GM19240 (cell line): Measurements from ENCODE around the gene TMED4.
A peak's percentile ranks its signal among the peaks of the same experiment; 100 is the strongest.
"Not testable (repeated sequence)": the region's sequence is repeated elsewhere in the genome, so short reads cannot be mapped to it uniquely, and the experiment has no call there.

Experiments
- DNase-seq: peaks from one replicate; pipeline ENCODE4 v3.0.0; 2011; ENCODE audit warnings: low spot score; ENCODE audit not compliant: insufficient read length

Gene TMED4

GRCh38 chr7:44568771-44569560, 13.1 kb downstream of the TMED4 start:
- no peak for DNase-seq

- DNase-seq: no peak
Observed at GRCh38 chr7:44567884-44568283, 14.1 kb downstream of the TMED4 start.

- no peak for DNase-seq
Observed at GRCh38 chr7:44566680-44567079, 15.4 kb downstream of the TMED4 start.

GRCh38 chr7:44565795-44566559, 16.1 kb downstream of the TMED4 start:
- no peak for DNase-seq

DNA sequence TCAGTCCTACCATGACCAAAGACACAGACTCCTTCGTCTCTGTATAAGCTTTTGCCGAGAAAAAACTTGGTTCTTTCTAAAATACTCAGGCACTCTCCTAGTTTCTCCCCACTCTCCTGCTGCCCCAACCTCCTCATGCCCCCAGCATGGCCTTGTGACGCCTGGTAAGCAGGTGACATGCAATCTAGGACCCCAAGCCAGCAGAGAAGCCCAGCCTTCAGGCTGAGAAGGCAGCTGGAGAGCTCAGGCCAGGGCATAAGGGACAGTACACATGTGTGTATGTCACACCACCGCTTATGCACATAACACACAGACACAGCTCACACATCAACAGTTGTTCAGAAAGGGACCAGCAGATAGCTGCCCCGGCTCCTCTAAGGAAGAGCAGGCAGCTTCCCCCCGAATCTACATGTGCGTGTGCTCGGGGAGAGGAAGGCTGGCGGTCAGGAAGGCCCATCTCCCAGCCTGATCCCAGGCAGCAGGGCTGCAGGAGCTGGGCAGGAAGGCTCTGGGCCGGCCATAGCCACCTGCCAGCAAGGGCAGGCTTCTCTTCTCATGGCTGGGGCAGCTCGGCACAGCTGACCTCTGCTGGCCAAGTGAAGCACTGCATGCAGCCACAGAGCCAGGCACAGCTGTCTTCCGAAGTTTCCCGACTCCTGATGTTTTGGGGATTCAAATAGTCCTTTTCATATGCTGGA, 16.8 kb downstream of the TMED4 start:
- peak; percentile 36 for DNase-seq

DNA sequence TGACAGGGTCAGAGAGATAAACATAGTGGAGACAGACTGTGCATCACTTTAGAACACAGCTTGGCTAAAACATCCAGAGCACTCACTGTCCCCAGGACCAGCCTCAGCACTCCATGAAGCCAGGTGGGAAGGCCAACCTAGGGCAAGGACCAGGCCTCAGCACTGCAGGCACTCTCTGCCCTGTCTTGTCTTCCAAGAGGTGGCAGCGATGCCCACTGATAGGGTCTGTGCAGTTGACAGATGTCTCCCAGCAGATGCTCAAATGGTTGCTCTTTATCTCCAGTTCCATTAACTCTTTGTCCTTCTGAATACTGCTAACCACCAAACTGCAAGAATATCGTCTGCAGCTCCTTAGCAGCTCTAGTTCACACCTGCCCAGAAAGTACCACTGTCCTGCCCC, 17.4 kb downstream of the TMED4 start:
- DNase-seq: no peak

DNA sequence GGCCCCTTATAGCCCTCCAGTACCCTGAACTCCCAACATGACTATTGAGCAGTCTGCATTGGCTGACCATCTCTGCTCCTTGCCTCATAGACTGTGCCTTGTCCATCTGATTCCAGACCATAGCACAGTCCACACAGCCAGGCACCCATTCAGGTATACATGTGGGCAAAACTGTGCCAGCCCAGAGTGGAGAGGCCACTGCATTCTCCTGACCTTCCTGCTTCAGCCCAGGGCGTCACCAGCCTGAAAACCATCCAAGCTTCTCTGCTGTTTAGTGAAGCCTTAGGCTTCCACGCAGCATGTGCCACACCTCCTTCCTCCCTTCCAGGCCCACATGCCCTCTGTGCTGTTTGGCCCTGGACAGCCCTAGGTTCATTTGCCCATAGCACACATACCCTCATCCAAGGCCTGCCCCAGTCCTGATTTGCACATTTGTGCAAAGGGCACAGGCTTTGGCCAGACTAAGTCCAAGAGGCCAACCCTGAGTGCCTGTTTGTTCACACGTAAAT, 18.8 kb downstream of the TMED4 start:
- DNase-seq: no peak

DNA sequence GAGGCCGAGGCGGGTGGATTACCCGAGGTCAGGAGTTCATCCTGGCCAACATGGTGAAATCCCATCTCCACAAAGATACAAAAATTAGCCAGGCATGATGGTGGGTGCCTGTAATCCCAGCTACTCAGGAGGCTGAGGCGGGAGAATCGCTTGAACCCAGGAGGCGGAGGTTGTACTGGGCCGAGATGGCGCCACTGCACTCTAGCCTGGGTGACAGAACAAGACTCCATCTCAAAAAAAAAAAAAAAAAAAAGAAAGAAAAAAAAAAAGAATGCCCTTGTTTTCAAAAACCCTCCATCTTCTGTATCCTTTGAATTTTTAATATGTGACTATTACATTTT, 19.4 kb downstream of the TMED4 start:
- DNase-seq: not testable (repeated sequence)

- DNase-seq: no peak
Observed at GRCh38 chr7:44561962-44562621, 19.9 kb downstream of the TMED4 start.

GRCh38 chr7:44561481-44561880, 20.6 kb downstream of the TMED4 start:
- DNase-seq: no peak

DNA sequence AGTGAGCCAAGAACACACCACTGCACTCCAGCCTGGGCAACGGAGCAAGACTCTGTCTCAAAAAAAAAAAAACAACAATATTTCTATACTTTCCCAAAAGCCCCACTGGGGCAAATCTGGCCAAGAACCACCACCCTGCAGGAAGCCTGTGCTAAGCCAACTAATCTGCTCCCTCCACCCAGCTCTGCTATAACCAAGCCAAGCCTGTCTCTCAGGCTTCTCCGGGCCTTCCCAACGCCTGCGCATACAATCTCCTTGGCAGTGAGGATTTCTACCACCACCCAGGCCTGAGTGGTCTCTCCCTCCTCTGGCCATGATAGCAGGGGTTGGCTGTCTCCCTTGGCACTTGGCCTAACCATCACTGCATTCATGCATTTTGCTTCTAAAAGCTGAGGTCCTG, 22.5 kb downstream of the TMED4 start:
- DNase-seq: no peak

DNA sequence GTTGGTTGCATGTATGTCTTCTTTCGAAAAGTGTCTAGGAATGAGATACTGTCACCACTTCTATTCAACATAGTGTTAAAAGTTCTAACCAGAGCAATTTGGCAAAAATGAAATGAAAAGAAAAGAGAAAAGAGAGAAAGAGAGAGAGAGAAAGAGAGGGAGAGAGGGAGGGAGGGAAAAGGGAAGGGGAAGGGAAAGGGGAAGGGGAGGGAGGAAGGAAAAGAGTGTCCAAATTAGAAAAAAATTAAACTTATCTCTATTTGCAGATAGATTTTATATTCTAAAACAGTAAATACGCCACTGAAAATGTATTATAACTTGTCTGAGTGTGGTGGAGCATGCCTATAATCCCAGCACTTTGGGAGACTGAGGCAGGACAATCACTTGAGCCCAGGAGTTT, 24.5 kb downstream of the TMED4 start:
- no peak for DNase-seq

GRCh38 chr7:44555350-44555749, 26.7 kb downstream of the TMED4 start:
- DNase-seq: no peak

DNA sequence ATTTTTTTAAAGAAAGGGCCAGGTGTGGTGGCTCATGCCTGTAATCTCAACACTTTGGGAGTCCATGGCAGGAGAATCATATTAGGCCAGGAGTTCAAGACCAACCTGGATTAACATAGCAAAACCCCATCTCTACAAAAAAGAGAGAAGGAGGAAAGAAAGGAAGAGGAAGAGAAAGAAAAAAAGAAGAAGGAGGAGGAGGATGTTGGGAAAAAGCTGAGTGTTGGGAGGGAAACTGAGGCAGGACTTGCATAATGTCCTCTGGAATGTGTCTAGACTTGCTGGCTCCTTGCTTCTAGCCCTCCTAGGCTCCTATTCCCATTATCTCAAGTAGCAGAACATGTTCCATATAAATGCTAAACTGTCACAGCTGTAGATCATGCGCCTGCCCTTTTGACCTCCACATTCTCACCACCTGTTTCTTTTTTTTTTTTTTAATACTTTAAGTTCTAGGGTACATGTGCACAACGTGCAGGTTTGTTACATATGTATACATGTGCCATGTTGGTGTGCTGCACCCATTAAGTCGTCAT, 29.5 kb downstream of the TMED4 start:
- DNase-seq: not testable (repeated sequence)

DNA sequence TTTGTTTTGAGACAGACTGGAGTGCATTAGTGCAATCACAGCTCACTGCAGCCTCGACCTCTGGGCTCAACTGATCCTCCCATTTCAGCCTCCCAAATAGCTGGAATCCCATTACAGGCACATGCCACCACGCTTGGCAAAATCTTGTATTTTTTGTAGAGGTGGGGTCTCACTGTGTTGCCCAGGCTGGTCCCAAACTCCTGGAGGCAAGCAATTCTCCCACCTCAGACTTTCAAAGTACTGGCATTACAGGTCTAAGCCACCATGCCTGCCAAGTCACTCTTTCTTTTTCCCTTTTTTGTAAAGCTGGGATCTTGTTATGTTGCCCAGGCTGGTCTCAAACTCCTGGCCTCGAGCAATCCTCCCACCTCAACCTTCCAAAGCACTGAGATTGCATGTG, 32.6 kb downstream of the TMED4 start:
- no peak for DNase-seq

DNA sequence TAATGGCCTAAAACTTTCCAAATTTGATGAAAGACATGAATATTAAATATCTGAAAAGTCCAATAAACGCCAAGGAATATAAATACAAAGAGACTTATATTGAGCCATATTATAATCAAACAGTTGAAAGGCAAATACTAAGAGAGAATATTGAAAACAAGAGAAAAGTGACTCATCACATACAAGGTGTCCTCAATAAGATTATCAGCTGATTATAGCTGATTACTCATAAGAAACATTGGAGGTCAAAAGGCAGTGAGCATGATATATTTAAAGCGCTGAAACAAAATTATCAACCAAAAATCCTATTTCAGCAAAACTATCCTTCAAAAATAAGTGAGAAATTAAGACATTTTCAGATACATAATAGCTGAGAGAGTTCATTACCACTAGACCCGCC, 33.1 kb downstream of the TMED4 start:
- DNase-seq: no peak

DNA sequence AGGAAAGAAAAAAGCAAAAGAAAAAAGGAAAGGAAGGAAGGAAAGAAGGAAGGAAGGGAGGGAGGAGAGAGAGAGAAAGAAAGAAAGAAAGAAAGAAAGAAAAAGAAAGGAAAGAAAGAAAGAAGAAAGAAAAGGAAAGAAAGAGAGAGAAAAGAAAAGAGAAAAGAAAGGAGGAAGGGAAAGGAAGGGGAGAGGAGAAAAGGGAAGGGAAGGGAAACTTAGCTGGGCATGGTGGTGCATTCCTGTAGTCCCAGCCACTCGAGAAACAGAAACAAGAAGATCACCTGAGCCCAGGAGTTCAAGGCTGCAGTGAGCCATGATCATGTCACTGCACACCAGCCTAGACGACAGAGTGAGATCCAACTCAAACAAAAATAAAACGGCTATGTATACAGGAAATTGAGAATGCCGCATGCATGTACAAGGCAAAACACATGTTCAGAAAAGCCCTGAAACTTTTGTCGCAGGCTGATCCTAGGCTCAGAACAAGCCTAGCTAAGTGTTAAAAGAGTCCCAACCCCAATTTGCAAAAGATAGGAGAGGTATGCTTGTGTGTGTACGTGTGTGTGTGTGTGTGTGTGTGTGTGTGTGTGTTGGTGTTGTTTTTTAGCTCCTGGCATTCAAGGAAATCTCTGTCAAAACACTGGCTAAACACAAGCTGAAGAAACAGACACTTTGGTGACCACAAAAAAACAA, 34.3 kb downstream of the TMED4 start:
- no peak for DNase-seq

GRCh38 chr7:44541876-44542610, 40.0 kb downstream of the TMED4 start:
- no peak for DNase-seq

- DNase-seq: no peak
Observed at GRCh38 chr7:44541028-44541869, 40.8 kb downstream of the TMED4 start, which contains the start of gene NPC1L1. Gene NPC1L1, minus strand, starts transcription at chr7:44541330. Its CDS starts 71 bp downstream, at chr7:44541259.
